HG02588 (cell line): ENCODE results near the gene TRMT44.
"Not testable (repeated sequence)": the region's sequence is repeated elsewhere in the genome, so short reads cannot be mapped to it uniquely, and the experiment has no call there.

ENCODE experiments used
- ATAC-seq: cut with Tn5 transposase; IDR thresholded peaks from one replicate; pipeline ENCODE4 v1.9.1; 2021; ENCODE audit warnings: mild to moderate bottlenecking, moderate library complexity; ENCODE audit not compliant: unreplicated experiment

The TRMT44 gene

GRCh38 chr4:8508740-8509139, 68.2 kb downstream of the TRMT44 start:
- no peak for ATAC-seq

- ATAC-seq = no peak
These were observed 68.9 kb downstream of the TRMT44 start for GRCh38 chr4:8509311-8509950.

GRCh38 chr4:8510191-8510590, 69.6 kb downstream of the TRMT44 start:
- no peak for ATAC-seq

DNA sequence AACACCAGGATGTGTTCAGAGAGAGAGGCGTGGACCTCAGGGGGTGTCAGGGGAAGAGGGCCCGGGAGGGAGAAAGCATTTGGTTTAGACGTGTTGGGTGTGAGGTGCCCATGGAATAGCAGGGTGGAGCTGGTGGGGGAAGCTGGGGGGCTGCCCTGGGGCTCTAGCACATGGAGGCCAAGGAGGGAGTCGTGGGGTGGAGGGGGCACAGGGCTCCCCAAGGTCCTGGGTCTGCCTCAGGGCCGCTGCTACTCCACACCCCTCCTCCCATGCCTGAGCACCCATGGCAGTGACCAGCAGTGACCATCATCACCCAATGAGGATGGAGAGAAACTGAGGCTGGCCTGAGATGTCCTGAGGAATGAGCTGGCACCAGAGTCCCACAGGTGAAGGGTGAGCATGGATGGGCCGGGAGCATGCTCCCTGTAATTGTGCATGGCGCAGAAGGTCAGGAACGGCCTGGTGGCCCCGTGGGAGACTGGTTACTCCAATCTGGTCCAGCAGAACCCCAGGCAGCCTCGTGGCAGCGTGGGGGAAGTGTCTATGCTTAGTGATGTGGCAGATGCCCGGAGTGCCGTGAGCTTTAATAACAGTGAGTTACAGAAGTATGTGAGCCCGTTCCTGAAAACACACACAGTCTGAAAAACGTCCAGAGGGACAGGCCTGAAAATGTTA, 70.2 kb downstream of the TRMT44 start:
- no peak for ATAC-seq

DNA sequence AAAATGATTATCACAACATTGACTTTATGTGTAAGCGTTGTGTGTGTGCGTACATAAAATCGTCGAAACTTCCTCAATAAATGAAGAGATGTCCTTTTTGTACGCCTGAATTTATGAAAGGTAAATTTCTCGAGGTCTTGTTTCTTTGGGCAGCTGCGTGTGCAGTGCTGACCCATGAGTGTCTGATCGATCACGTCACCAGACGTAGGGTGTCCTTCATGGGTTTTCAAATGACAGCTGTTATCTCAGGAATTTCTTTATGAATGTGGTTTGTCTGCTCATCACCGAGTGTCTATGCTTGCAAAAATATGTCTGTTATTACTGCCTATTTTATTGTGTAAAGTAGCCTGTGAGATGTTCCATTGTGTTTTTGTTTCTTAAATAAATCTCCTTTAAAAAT, 71.9 kb downstream of the TRMT44 start:
- no peak for ATAC-seq

- not testable (repeated sequence) for ATAC-seq
These were observed 72.5 kb downstream of the TRMT44 start for GRCh38 chr4:8513080-8513479.

DNA sequence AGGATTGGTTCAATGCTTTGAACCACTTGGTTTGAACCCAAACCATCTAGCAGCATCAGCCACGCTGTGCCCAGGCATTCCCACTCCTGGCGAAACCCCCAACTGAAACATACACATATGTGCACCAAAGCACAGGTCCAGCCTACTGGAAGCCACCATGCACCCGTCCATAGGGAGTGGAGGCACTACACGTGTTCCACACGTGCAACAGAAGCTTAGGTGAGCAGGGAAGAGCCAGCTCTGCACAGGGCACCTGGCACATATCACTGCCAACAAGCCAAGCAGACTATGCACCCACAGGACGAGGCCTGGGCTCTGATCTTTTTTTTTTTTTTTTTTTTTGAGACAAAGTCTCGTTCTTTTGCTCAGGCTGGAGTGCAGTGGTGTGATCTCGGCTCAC, 73.4 kb downstream of the TRMT44 start:
- no peak for ATAC-seq

DNA sequence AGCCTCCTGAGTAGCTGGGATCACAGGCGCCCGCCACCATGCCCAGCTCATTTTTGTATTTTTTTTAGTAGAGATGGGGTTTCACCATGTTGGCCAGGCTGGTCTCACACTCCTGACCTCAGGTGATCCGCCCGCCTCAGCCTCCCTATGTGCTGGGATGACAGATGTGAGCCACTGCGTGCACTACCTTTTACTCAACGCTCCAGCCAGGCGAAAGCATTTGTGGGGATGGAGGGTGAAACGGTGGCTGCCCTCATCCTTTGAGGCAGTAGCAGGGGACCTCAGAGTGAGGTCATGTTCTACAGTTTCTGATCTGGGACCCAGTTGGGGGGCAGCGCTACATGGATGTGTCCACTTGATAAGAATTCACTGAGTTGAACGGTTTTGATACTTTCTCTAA, 73.8 kb downstream of the TRMT44 start:
- ATAC-seq = no peak

DNA sequence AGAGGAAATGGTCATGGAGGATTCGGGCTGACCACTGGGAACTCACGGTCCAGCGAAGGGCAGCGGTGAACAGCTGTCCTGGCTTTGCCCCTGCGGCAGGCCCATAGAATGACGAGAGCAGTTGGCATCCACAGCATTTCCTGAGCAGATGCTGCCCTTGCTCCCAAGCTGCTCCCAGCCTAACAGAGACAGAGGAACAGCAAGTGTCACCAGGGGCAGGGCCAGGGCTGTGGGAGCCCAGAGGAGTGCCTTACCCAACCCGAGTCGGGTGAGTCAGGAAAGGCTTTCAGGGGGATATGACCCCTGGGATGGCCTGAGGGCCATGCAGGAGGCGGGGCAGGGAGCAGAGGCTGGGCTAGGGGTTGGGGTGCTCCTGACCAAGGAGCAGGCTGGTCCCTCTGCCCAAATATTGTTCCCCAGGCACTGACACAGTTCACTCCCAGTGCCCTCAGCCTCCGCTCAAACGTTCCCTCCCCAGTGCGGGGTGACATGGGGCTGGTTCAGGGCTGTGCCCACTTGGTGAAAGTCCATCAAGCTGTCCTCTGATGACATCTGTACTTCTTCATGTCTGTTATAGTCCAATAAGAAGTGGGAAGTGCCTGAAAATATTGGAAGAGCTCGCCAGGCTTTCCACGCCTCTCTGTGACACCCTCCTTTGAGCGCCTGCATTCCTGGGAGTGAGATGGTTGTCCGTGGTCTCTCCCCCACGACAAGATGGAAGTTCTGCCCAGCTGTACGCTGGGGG, 74.9 kb downstream of the TRMT44 start:
- no peak for ATAC-seq

- no peak for ATAC-seq
These were observed 75.5 kb downstream of the TRMT44 start for GRCh38 chr4:8516061-8516573.

DNA sequence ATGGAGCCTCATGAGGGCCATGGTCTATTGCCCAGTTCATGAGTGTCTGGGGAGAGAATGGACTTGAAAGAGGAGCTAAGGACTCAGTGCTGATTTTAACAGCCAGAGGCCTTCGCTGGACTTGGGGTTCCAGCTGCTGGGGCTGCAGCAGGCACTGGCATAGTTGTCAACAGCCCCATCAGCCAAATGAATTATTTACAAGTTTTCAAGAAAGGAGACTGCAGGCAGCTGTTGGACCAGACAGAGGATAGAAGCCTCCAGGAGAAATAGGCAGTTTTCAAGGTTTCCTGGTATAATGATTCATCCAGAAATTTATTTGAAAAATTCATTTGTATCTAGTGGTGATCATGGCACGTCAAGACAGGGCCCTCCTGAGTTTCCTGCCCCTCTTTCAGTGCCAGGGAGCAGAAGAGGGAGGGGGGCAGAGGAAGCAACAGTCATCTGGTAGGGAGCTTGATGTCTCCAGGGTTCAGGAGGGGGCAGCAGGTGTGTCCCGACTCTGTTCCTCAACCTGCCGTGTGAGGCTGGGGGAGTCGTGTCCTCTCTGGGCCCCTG, 76.5 kb downstream of the TRMT44 start:
- no peak for ATAC-seq

DNA sequence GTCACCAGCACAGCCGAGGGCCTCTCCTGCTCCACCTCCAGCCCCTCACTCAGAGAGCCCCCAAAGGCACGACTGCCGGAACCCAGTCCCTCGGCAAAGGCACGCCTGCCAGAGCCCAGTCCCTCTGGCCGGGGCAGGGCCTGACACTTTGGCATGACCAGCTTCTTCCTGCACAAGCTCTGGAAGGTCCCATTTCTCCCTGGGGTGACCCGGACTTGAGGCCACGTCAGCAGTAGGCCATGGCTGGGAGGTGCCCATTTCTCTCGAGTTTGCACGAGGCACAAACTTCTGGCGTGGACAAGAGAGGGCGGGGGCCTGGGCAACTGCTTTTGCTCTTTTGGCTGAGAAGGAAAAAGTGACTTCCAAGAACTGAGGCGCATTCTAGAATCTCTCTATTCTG, 77.4 kb downstream of the TRMT44 start:
- no peak for ATAC-seq

DNA sequence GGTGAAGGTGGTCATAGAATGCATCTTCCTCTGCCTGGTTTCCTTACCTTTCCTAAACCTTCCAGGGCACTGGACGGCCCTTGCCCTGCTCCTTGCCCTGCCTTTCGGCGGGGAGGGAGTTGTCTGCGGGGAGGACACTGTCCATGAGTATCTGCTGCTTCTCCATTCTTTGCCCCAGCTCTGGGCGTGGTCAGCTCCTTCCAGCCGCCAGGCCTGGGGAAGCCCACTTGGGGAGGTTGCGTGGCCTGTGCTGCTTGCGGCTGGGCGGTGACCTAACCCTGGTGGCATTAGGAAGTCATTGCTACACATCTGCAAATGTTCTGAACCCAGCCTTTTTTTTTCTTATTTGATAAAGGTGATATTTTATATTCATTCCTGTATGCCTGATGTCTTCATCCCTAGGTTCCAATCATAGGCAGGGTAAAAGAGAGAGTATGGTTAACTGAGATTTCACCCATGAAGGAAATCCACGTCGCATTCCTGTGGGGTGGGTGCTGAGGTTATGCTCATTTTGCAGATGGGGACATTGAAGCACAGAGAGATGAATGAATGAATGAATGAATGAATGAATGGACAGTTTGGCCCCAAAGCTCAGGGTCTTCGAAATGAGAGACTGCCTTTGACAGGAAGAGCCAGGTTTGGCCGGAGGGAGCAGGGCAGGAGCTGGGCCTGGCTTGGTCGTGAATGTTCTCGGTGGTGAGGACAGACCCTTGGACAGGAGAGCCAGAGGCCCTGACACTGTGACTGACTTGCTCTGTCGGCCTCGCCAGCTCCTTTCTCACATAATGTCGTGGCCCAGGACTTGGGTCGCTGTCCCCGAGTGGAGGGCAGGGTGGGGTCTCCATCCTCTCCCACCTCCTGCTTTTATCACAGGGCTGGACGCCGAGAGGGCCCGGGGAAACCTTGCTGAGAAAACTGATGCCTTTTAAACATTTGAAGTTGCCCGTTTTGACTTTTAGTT, 81.9 kb downstream of the TRMT44 start:
- ATAC-seq = no peak

DNA sequence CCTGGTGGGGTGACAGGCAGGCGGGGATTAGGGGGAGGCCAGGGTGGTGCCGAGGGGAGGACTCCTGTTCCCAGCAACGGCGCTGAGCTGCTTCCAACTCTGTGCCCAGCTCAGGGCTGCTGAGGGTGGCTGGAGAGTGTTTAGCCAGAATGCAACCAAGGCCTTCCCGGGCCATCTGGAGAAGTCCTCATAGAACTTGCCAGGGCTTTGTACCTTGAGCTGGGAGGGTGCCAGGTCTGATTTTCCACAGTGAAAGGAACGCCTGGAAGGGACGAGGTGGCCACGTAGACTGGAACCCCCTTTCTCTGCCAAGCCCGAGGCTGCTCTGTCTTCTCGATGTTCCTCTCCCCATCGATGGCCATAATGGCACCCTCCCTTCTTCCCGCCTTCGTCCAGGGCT, 82.6 kb downstream of the TRMT44 start:
- ATAC-seq = no peak

DNA sequence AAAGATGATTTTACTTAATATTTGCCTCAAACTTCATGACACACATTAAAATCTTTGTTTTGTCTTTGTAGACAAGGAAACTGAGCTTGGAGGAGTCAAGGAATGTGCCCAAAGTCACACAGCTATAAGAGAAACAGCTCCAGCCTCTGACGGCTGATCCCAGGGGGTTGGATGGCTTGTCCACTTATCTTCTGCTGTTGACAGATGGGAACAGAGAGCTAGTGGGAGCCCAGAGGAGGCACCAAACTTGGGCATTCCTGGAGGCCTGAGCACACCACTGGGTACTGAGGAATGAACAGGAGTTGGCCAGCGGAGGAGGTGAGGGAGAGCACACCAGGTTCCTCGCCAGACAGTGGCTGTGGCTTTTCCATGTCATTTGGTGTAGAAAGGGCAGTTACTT, 83.2 kb downstream of the TRMT44 start:
- ATAC-seq = no peak

DNA sequence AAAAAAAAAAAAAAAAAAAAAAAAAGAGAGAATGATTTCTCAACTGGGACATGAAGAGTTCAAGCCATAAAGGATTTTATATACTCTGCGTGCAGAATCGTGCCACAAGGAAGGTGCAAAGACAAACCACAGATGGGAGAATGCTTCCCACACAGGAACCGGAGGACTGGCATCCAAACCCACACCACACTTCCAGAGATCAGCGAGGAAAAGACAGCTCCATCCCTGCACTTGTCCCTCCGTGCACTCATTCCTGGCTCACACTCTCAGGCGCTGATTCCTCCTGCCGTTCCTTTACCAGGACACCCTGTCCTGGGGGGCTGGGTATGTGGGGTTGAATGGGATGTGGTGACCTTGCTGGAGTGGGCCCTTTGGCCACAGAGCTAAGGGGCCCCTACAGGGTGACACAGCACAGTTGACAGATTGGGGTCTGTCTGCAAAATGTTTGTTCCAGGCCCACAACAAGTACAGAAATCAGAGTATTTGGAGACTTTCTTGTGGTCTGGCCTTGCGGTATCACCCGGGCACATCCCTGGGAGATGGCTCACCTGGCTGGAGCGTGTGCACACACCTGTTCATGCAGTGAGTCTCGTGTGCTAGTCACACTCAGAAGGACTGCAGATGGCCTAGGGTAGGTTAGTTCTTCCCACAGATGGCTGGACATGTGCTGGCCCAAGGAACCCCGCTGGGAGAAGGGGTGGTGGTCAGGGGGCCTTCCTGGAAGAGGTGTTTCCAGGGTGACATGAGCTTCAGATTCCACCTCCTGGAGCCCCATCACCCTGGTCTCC, 84.2 kb downstream of the TRMT44 start:
- ATAC-seq = no peak

- ATAC-seq = no peak
These were observed 85.0 kb downstream of the TRMT44 start for GRCh38 chr4:8525383-8526120.
